ENCODE results near the gene MMP23B. TPM values are rescaled to one million over a fixed set of nuclear protein-coding genes. Genes with fewer than 3 reads are reported as not detected.

Gene MMP23B
- total and polyA plus RNA-seq, 2 experiments from 2014 or later: 73.4 to 136 TPM

DNA sequence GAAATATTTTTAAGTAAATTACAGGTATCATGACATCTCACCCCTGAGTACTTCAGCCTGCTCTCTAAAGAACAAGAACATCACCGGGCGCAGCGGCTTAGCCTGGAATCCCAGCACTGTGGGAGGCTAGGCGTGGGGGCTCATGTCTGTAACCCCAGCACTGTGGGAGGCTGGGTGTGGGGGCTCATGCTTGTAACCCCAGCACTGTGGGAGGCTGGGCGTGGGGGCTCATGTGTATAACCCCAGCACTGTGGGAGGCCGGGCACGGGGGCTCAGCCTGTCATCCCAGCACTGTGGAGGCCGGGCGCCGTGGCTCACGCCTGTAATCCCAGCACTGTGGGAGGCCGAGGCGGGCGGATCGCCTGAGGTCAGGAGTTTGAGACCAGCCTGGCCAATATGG is 34.6 kb downstream of the MMP23B start:
- no peaks in the 10 kb centered on the region for H4K20me1 ChIP-seq (ENCODE audit: insufficient read depth, poor library complexity, severe bottlenecking)
- H3K4me1 ChIP-seq (ENCODE audit: insufficient read depth): peaks cover 8% of the 10 kb centered on the region
- TF ChIP-seq EZH2phosphoT487 (IDR thresholded peaks at IDR 0.05; ENCODE audit: low read depth, severe bottlenecking, unreplicated experiment) (no peak), EZH2 (IDR thresholded peaks at IDR 0.05; ENCODE audit: borderline replicate concordance) (no peak)
- TF ChIP-seq, protein P1, sequence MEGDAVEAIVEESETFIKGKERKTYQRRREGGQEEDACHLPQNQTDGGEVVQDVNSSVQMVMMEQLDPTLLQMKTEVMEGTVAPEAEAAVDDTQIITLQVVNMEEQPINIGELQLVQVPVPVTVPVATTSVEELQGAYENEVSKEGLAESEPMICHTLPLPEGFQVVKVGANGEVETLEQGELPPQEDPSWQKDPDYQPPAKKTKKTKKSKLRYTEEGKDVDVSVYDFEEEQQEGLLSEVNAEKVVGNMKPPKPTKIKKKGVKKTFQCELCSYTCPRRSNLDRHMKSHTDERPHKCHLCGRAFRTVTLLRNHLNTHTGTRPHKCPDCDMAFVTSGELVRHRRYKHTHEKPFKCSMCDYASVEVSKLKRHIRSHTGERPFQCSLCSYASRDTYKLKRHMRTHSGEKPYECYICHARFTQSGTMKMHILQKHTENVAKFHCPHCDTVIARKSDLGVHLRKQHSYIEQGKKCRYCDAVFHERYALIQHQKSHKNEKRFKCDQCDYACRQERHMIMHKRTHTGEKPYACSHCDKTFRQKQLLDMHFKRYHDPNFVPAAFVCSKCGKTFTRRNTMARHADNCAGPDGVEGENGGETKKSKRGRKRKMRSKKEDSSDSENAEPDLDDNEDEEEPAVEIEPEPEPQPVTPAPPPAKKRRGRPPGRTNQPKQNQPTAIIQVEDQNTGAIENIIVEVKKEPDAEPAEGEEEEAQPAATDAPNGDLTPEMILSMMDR (IDR thresholded peaks at IDR 0.05; ENCODE audit: poor library complexity): no peak
- H2AFZ ChIP-seq: no peak overlapping the region
- no peaks in the 10 kb centered on the region for H3K36me3 ChIP-seq (replicated peaks; ENCODE audit: insufficient read depth, low read depth)
- H3K27me3 ChIP-seq: no peaks in the 10 kb centered on the region
- no peak overlapping the region for H3K27ac ChIP-seq
- no peaks in the 10 kb centered on the region for H3K79me2 ChIP-seq
- no peak overlapping the region for H3K4me3 ChIP-seq
- H3K9me2 ChIP-seq (replicated peaks; ENCODE audit: insufficient read depth): no peaks in the 10 kb centered on the region
- DNase-seq (ENCODE audit: low spot score): no peak
- no peak overlapping the region for H3K4me2 ChIP-seq
- WGBS (ENCODE audit: low lambda C conversion rate, missing lambda C conversion rate): 98% methylated on average over 15 of the region's 15 CpGs
- no peaks in the 10 kb centered on the region for H3K9me3 ChIP-seq (ENCODE audit: low read depth)

DNA sequence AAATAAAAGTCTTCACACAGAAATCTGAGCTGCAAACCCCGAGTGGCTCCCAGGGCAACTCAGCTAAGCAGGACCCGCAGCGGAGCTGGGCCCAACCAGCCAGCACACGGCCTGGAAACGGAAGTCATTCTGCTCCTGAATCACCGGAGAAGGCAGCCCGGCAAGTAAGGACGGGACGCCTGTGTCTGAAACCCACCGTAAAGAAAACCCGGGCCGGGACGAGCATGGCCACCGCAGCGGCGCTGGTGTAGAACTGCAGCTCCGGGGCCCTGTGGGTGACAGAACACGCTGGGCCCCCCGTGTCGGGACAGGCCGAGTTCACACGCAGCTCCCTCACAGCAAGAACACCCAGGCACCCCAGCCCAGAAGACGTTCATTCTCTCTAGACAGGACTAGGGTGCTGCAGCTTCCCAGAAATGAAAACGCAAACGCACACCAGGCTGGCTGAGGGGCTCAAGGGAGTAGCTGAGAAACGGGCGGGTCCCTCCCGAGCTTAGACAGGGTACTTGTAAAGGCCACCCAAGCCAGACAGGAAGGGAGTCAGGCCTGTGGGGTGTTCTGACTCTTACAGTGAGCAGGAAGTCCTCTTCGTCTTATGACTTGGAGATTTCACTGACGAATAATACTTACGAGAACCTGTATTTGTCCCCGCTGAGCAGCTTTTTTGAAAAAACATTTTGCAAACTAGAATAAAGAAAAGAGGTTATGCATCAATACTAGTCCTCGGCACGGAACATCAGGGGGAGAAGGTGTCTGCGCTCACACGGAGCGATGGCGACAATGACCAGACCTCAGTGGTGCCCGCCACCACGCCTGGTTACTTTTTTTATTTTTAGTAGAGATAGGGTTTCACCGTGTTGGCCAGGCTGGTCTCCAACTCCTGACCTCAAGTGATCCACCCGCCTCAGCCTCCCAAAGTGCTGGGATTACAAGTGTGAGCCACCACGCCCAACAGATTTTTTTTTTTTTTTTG is 37.8 kb downstream of the MMP23B start:
- Histone ChIP-seq H3K79me2 (peaks cover 2% of the 10 kb centered on the region), H3K9me2 (replicated peaks; ENCODE audit: insufficient read depth) (no peaks in the 10 kb centered on the region), H3K4me3 (no peak overlapping the region), H2AFZ (no peak overlapping the region), H3K27ac (no peak overlapping the region), H3K4me2 (no peak overlapping the region), H3K36me3 (replicated peaks; ENCODE audit: insufficient read depth, low read depth) (no peaks in the 10 kb centered on the region), H3K27me3 (no peaks in the 10 kb centered on the region), H4K20me1 (ENCODE audit: insufficient read depth, poor library complexity, severe bottlenecking) (no peaks in the 10 kb centered on the region), H3K9me3 (ENCODE audit: low read depth) (no peaks in the 10 kb centered on the region), H3K4me1 (ENCODE audit: insufficient read depth) (no peaks in the 10 kb centered on the region)
- 96% methylated on average over 43 of the region's 43 CpGs for WGBS (ENCODE audit: low lambda C conversion rate, missing lambda C conversion rate)
- TF ChIP-seq EZH2 (IDR thresholded peaks at IDR 0.05; ENCODE audit: borderline replicate concordance) (no peak), EZH2phosphoT487 (IDR thresholded peaks at IDR 0.05; ENCODE audit: low read depth, severe bottlenecking, unreplicated experiment) (no peak)
- TF ChIP-seq, protein P1 (IDR thresholded peaks at IDR 0.05; ENCODE audit: poor library complexity): no peak
- DNase-seq (ENCODE audit: low spot score): no peak

DNA sequence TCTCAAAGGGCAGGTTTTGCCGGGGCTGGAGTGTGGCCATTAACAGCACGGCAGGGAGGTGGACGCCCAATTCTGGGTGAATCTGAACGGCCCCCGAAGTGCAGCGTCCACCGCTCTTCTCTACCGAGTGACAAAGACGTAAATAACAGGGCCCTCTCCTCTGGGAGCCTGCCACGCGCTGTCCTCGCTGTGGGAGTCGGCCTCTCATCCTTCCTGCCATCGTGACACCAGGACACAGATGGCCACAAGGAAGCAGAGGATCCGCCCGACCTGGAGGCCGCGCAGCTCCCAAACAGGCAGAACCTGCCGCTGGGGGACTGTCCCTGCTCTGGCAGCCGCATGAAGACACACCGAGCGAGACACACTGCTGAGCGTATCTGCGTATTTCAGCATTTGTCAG is 38.9 kb downstream of the MMP23B start:
- WGBS (ENCODE audit: low lambda C conversion rate, missing lambda C conversion rate): 96% methylated on average over 24 of the region's 24 CpGs
- TF ChIP-seq EZH2 (IDR thresholded peaks at IDR 0.05; ENCODE audit: borderline replicate concordance) (no peak), EZH2phosphoT487 (IDR thresholded peaks at IDR 0.05; ENCODE audit: low read depth, severe bottlenecking, unreplicated experiment) (no peak)
- TF ChIP-seq, protein P1 (IDR thresholded peaks at IDR 0.05; ENCODE audit: poor library complexity): no peak
- H3K36me3 ChIP-seq (replicated peaks; ENCODE audit: insufficient read depth, low read depth): no peaks in the 10 kb centered on the region

More for the DNA sequence above, 38.9 kb downstream of the MMP23B start:
- H2AFZ ChIP-seq: no peak overlapping the region
- H3K27ac ChIP-seq: no peak overlapping the region
- no peak overlapping the region for H3K4me3 ChIP-seq
- no peak for DNase-seq (ENCODE audit: low spot score)
- no peaks in the 10 kb centered on the region for H4K20me1 ChIP-seq (ENCODE audit: insufficient read depth, poor library complexity, severe bottlenecking)
- H3K4me2 ChIP-seq: no peak overlapping the region
- H3K79me2 ChIP-seq: peaks cover 2% of the 10 kb centered on the region
- H3K4me1 ChIP-seq (ENCODE audit: insufficient read depth): no peaks in the 10 kb centered on the region
- H3K9me3 ChIP-seq (ENCODE audit: low read depth): no peaks in the 10 kb centered on the region
- no peaks in the 10 kb centered on the region for H3K27me3 ChIP-seq
- no peaks in the 10 kb centered on the region for H3K9me2 ChIP-seq (replicated peaks; ENCODE audit: insufficient read depth)
